Osteocyte (in vitro differentiated cells): Measurements from ENCODE around the gene ZMAT5. TPM values are rescaled to one million over a fixed set of nuclear protein-coding genes. Genes with fewer than 3 reads are reported as not detected.

ENCODE experiments used
- DNase-seq: peaks from one replicate; pipeline ENCODE4 v3.0.0; 2021; ENCODE audit warnings: mixed read lengths; ENCODE audit not compliant: unreplicated experiment; ENCODE audit errors: extremely low spot score
- H3K27ac Mint-ChIP-seq: one replicate; pipeline ENCODE4 v1.8.0; 2021; ENCODE audit warnings: mild to moderate bottlenecking, mixed read lengths; ENCODE audit not compliant: unreplicated experiment
- H3K27me3 Mint-ChIP-seq: one replicate; pipeline ENCODE4 v1.8.0; 2021; ENCODE audit warnings: mixed read lengths; ENCODE audit not compliant: unreplicated experiment
- H3K36me3 Mint-ChIP-seq: one replicate; pipeline ENCODE4 v1.8.0; 2021; ENCODE audit warnings: mixed read lengths; ENCODE audit not compliant: unreplicated experiment
- H3K4me1 Mint-ChIP-seq: one replicate; pipeline ENCODE4 v1.8.0; 2021; ENCODE audit warnings: mixed read lengths; ENCODE audit not compliant: unreplicated experiment
- H3K4me3 Mint-ChIP-seq: one replicate; pipeline ENCODE4 v1.8.0; 2021; ENCODE audit warnings: mild to moderate bottlenecking, moderate library complexity, mixed read lengths; ENCODE audit not compliant: unreplicated experiment
- H3K9me3 Mint-ChIP-seq: one replicate; pipeline ENCODE4 v1.8.0; 2021; ENCODE audit warnings: mixed read lengths; ENCODE audit not compliant: unreplicated experiment
- CTCF ChIP-seq: fragments of 200-600 bp; sonication (generic); IDR thresholded peaks from 2 replicates; pipeline ENCODE4 v1.5.0; 2021; ENCODE audit warnings: antibody characterized with exemption, mild to moderate bottlenecking, moderate library complexity
- total RNA-seq: library from RNA; stranded (reverse); gene quantifications from 2 replicates; pipeline ENCODE4 v1.2.1, GENCODE V29; 2021

Gene ZMAT5
- total RNA-seq, 1 donor from 2014 or later: 25.0 TPM

GRCh38 chr22:29683536-29683935 lies 83.3 kb downstream of the ZMAT5 start:
- TF ChIP-seq CTCF: no peak

More at GRCh38 chr22:29683536-29683935, 83.3 kb downstream of the ZMAT5 start:
- Mint-ChIP-seq H3K4me1 (peaks cover 2% of the 10 kb centered on the region), H3K9me3 (no peaks in the 10 kb centered on the region), H3K27ac (no peak overlapping the region), H3K27me3 (no peaks in the 10 kb centered on the region), H3K4me3 (no peak overlapping the region), H3K36me3 (peaks cover 32% of the 10 kb centered on the region)
- no peak for DNase-seq

Other genes with a start within 250 kb of the ZMAT5 start
- gene THOC5, start 213.2 kb downstream of the ZMAT5 start, total RNA-seq: 57.4 and 60.0 TPM in 2 replicates
- gene NIPSNAP1, start 185.9 kb downstream of the ZMAT5 start, total RNA-seq: 47.3 and 49.3 TPM in 2 replicates
- 67.9 and 71.0 TPM in 2 replicates for gene NF2, start 163.4 kb downstream of the ZMAT5 start, total RNA-seq
- not detected in 2 replicates for gene CABP7, start 47.0 kb downstream of the ZMAT5 start, total RNA-seq
- 66.0 and 77.4 TPM in 2 replicates for gene UQCR10, start 362 bp upstream of the ZMAT5 start, total RNA-seq
- 47.1 and 49.4 TPM in 2 replicates for gene ASCC2, start 71.3 kb upstream of the ZMAT5 start, total RNA-seq
- gene MTMR3, start 116.2 kb upstream of the ZMAT5 start, total RNA-seq: 41.2 and 42.5 TPM in 2 replicates